Ishikawa (cell line): Measurements from ENCODE around the gene SGTA.

ENCODE experiments used
- CEBPB ChIP-seq: IDR thresholded peaks from 2 replicates; pipeline ENCODE4 v1.6.1; 2012
- CREB1 ChIP-seq: IDR thresholded peaks from 2 replicates; pipeline ENCODE4 v1.6.1; 2012; ENCODE audit warnings: low read depth
- EGR1 ChIP-seq: IDR thresholded peaks from 2 replicates; pipeline ENCODE4 v1.6.1; 2012
- EP300 ChIP-seq: IDR thresholded peaks from 2 replicates; pipeline ENCODE4 v1.6.1; 2012; ENCODE audit warnings: borderline replicate concordance
- FOXM1 ChIP-seq: IDR thresholded peaks from 2 replicates; pipeline ENCODE4 v1.6.1; 2012; ENCODE audit warnings: low read depth, borderline replicate concordance
- NFIC ChIP-seq: IDR thresholded peaks from 2 replicates; pipeline ENCODE4 v1.6.1; 2012
- RAD21 ChIP-seq: IDR thresholded peaks from 2 replicates; pipeline ENCODE4 v1.6.1; 2012; ENCODE audit warnings: low read depth
- TAF1 ChIP-seq: IDR thresholded peaks from 2 replicates; pipeline ENCODE4 v1.6.1; 2012; ENCODE audit warnings: low read depth, mild to moderate bottlenecking
- TCF12 ChIP-seq: IDR thresholded peaks from 2 replicates; pipeline ENCODE4 v1.6.1; 2012; ENCODE audit warnings: low read depth
- TEAD4 ChIP-seq: IDR thresholded peaks from 2 replicates; pipeline ENCODE4 v1.6.1; 2012
- YY1 ChIP-seq: IDR thresholded peaks from 2 replicates; pipeline ENCODE4 v1.6.1; 2012; ENCODE audit warnings: low read depth
- ZBTB7A ChIP-seq: IDR thresholded peaks from 2 replicates; pipeline ENCODE4 v1.6.1; 2012; ENCODE audit warnings: low read depth
- TF ChIP-seq, protein P1 (sequence below): IDR thresholded peaks from 2 replicates; pipeline ENCODE4 v1.6.1; 2012
- TF ChIP-seq, protein P2 (sequence below): IDR thresholded peaks from 2 replicates; pipeline ENCODE4 v1.6.1; 2012
- TF ChIP-seq, protein P3 (sequence below): IDR thresholded peaks from 2 replicates; pipeline ENCODE4 v1.6.1; 2012; ENCODE audit warnings: low read depth, mild to moderate bottlenecking

The SGTA gene

GRCh38 chr19:2791440-2791839 is 8.4 kb upstream of the SGTA start:
- no peak for TF ChIP-seq EGR1
- TF ChIP-seq TEAD4, result no peak
- no peak for TF ChIP-seq CEBPB
- TF ChIP-seq ZBTB7A, result no peak

- TF ChIP-seq, protein P1, sequence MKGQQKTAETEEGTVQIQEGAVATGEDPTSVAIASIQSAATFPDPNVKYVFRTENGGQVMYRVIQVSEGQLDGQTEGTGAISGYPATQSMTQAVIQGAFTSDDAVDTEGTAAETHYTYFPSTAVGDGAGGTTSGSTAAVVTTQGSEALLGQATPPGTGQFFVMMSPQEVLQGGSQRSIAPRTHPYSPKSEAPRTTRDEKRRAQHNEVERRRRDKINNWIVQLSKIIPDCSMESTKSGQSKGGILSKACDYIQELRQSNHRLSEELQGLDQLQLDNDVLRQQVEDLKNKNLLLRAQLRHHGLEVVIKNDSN, result no peak
- TF ChIP-seq YY1, result no peak
- TF ChIP-seq CEBPB, result no peak
- TF ChIP-seq, protein P2, sequence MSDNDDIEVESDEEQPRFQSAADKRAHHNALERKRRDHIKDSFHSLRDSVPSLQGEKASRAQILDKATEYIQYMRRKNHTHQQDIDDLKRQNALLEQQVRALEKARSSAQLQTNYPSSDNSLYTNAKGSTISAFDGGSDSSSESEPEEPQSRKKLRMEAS, result no peak
- no peak for TF ChIP-seq ZBTB7A
- TF ChIP-seq NFIC, result no peak
- TF ChIP-seq FOXM1, result no peak
- TF ChIP-seq RAD21, result no peak
- TF ChIP-seq, protein P3, sequence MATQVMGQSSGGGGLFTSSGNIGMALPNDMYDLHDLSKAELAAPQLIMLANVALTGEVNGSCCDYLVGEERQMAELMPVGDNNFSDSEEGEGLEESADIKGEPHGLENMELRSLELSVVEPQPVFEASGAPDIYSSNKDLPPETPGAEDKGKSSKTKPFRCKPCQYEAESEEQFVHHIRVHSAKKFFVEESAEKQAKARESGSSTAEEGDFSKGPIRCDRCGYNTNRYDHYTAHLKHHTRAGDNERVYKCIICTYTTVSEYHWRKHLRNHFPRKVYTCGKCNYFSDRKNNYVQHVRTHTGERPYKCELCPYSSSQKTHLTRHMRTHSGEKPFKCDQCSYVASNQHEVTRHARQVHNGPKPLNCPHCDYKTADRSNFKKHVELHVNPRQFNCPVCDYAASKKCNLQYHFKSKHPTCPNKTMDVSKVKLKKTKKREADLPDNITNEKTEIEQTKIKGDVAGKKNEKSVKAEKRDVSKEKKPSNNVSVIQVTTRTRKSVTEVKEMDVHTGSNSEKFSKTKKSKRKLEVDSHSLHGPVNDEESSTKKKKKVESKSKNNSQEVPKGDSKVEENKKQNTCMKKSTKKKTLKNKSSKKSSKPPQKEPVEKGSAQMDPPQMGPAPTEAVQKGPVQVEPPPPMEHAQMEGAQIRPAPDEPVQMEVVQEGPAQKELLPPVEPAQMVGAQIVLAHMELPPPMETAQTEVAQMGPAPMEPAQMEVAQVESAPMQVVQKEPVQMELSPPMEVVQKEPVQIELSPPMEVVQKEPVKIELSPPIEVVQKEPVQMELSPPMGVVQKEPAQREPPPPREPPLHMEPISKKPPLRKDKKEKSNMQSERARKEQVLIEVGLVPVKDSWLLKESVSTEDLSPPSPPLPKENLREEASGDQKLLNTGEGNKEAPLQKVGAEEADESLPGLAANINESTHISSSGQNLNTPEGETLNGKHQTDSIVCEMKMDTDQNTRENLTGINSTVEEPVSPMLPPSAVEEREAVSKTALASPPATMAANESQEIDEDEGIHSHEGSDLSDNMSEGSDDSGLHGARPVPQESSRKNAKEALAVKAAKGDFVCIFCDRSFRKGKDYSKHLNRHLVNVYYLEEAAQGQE, result no peak
- TF ChIP-seq EGR1, result no peak
- no peak for TF ChIP-seq TAF1
- TF ChIP-seq TCF12, result no peak
Measured at GRCh38 chr19:2790557-2791271, 7.6 kb upstream of the SGTA start.

GRCh38 chr19:2790194-2790556 is 7.1 kb upstream of the SGTA start:
- TF ChIP-seq TEAD4 (no peak), TCF12 (no peak), NFIC (no peak), EGR1 (no peak), YY1 (no peak), TAF1 (no peak), EP300 (no peak), ZBTB7A (no peak), CREB1 (no peak), RAD21 (no peak), FOXM1 (no peak), CEBPB (no peak)
- TF ChIP-seq, protein P2, result no peak
- TF ChIP-seq, protein P1, result no peak
- TF ChIP-seq, protein P3, result no peak

DNA sequence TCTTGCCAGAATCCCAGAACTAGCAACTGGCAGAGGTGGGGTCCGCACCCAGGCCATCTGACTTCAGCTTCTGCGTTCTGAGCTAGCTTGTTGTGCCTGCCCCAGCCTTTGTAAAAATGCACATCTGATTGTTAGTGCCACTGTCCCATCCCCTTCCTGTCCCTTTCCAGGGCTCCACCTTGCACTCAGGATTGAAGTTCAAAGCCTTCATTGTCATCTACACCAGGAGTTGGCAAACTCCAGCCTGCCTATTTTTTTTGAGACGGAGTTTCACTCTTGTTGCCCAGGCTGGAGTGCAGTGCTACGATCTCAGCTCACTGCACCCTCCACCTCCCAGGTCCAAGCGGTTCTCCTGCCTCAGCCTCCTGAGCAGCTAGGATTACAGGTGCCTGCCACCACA is 5.2 kb upstream of the SGTA start:
- no peak for TF ChIP-seq CEBPB
- TF ChIP-seq YY1, result no peak
- no peak for TF ChIP-seq FOXM1
- no peak for TF ChIP-seq TCF12
- no peak for TF ChIP-seq ZBTB7A
- TF ChIP-seq, protein P1, result no peak
- TF ChIP-seq TAF1, result no peak
- TF ChIP-seq, protein P3, result no peak
- no peak for TF ChIP-seq NFIC
- no peak for TF ChIP-seq EGR1
- no peak for TF ChIP-seq RAD21
- TF ChIP-seq TEAD4, result no peak
- no peak for TF ChIP-seq CREB1
- TF ChIP-seq, protein P2, result no peak
- TF ChIP-seq EP300, result no peak
